GM19023 (cell line): ENCODE results near the gene C19orf25.
"Not testable (repeated sequence)": the region's sequence is repeated elsewhere in the genome, so short reads cannot be mapped to it uniquely, and the experiment has no call there.

Experiments used
- ATAC-seq: cut with Tn5 transposase; IDR thresholded peaks from one replicate; pipeline ENCODE4 v1.9.1; 2021; ENCODE audit warnings: mild to moderate bottlenecking, moderate library complexity; ENCODE audit not compliant: unreplicated experiment

The C19orf25 gene

GRCh38 chr19:1512671-1513498 is 33.9 kb upstream of the C19orf25 start, which contains the start of gene ADAMTSL5:
ADAMTSL5 (minus strand) TSS chr19:1513019; CDS start chr19:1510943, 2,076 bp downstream.
- no peak for ATAC-seq

DNA sequence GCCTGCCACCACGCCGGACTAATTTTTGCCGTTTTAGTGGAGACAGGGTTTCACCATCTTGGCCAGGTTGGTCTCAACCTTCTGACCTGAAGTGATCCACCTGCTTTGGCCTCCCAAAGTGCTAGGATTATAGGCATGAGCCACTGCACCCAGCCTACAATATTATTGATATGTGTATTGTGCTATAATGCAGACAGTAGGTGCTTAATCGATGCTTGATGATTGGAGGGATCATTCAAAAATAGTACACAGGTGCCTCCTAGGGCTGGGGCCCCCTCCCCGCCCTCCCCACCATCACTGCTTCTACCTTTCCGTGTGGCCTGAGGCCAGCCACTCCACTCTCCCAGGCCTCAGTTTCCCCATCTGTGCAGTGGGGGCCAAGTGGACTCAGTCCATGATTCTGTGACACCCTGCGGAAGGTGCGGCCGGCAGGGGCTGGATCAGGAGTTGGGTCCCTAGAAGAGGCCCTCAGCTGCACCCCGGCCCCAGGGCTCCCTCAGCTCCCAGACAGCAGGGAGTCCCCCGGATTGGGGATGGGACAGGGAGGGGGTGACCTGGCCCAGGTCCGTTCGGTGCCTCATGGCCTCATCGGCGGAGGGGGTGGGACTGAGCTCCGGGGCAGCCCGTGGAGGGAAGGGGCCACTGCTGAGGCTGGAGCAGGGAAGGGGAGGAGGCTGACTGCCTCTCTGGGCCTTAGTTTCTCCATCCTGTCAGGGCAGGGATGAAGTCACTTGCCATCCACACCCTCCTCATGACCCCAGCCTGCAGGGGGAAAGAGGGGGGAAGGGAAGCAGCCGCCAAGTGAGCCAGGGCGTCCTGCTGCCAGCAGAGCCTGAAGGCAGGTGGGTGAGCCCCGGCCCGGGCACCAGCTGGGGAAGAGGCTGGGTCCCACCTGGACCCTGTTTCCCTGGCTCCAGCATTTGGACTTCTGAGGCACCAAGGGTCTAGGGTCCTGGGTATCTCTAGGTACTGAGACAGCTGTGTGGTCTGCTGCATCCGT is 32.6 kb upstream of the C19orf25 start:
- no peak for ATAC-seq

- no peak for ATAC-seq
Measured at GRCh38 chr19:1510807-1511206, 31.8 kb upstream of the C19orf25 start.

- no peak for ATAC-seq
Measured at GRCh38 chr19:1510442-1510806, 31.4 kb upstream of the C19orf25 start.

- ATAC-seq, result no peak
Measured at GRCh38 chr19:1509602-1510441, 30.8 kb upstream of the C19orf25 start.

DNA sequence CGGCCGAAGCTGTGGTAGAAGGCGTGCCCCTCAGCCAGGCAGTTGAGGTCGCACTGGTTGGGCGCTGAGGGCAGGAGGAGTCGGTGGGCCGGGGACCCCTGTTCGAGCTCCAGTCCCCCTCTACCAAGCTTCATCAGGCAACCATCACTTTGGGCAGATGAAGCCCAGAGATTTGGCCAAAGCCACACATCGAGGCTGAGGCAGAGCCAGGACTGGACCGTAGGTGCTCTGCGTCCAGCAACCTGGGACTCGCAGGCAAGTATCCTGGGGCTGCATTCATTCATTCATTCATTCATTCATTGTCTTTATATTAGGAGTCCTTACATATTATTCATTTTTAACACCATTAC is 29.5 kb upstream of the C19orf25 start:
- ATAC-seq, result no peak

GRCh38 chr19:1507763-1508506 is 28.9 kb upstream of the C19orf25 start:
- no peak for ATAC-seq

DNA sequence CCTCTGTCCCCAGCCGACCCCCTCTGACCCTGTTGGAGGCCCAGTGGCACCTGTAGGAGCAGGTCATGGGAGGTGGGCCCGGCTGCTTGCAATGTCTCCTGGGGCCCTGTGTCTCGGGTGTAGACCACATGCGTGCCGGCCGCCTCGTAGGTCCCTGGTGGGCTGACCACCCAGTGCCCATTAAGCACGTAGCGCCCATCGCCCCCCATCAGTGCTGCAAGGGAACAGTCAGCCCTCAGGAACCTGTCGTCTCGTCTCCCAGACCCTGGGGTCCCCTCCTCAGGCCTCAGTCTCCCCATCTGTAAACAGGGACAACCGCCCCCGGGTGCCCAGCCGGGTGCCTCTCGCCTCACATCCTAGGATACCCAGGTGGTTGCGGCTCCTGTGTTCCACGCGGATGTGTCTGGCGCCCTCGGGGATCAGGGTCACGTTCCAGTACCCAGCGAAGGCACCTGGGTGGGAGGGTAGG is 28.2 kb upstream of the C19orf25 start:
- no peak for ATAC-seq

- ATAC-seq, result no peak
Measured at GRCh38 chr19:1505991-1506881, 27.2 kb upstream of the C19orf25 start.

- ATAC-seq, result no peak
Measured at GRCh38 chr19:1505012-1505411, 26.0 kb upstream of the C19orf25 start.

GRCh38 chr19:1503925-1504773 is 25.1 kb upstream of the C19orf25 start:
- no peak for ATAC-seq

- ATAC-seq, result no peak
Measured at GRCh38 chr19:1503089-1503924, 24.3 kb upstream of the C19orf25 start.

- ATAC-seq, result no peak
Measured at GRCh38 chr19:1502433-1503088, 23.5 kb upstream of the C19orf25 start.

DNA sequence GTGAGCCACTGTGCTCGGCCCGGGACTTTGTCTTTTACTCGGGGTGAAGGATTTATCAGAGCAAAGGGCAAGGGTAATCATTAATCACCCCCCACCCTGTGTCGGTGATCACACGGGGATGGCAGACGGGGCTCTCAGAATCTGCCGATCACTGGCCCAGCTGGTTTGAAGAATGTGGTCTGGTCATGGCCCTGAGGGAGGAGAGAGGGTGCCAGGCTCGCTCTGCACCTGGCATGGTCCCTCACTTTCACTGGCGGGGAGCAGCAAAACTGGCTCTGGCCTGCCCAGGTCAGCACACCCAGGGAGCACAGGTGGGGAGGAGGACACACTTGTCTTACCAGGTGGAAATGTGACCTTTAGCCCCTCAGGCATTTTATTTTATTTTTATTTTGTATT is 22.2 kb upstream of the C19orf25 start:
- ATAC-seq, result no peak

GRCh38 chr19:1499231-1499630 is 20.2 kb upstream of the C19orf25 start:
- not testable (repeated sequence) for ATAC-seq

- ATAC-seq, result no peak
Measured at GRCh38 chr19:1497578-1498235, 18.7 kb upstream of the C19orf25 start.
